GM19238 (cell line): ENCODE results near the gene HDAC10.

Experiments used
- DNase-seq: peaks from one replicate; pipeline ENCODE4 v3.0.0; 2011; ENCODE audit warnings: low spot score; ENCODE audit not compliant: insufficient read length

HDAC10 gene

GRCh38 chr22:50202130-50202666 lies 48.9 kb downstream of the HDAC10 start:
- DNase-seq: no peak

GRCh38 chr22:50201191-50202129 lies 49.6 kb downstream of the HDAC10 start:
- DNase-seq: peak; percentile 44

- peak; percentile 100 for DNase-seq
These were observed 50.4 kb downstream of the HDAC10 start, which contains the start of gene SELENOO for GRCh38 chr22:50200461-50201190. Gene SELENOO, plus strand, starts transcription at chr22:50201011. Its CDS starts 26 bp downstream, at chr22:50201037.

GRCh38 chr22:50199829-50200460 lies 51.1 kb downstream of the HDAC10 start:
- no peak for DNase-seq

- DNase-seq: no peak
These were observed 51.8 kb downstream of the HDAC10 start for GRCh38 chr22:50199251-50199721.

- no peak for DNase-seq
These were observed 52.4 kb downstream of the HDAC10 start for GRCh38 chr22:50198624-50199017.

- no peak for DNase-seq
These were observed 53.0 kb downstream of the HDAC10 start for GRCh38 chr22:50197856-50198623.

- DNase-seq: no peak
These were observed 53.9 kb downstream of the HDAC10 start for GRCh38 chr22:50197000-50197800.

GRCh38 chr22:50196256-50196655 lies 54.8 kb downstream of the HDAC10 start:
- DNase-seq: no peak
